Astrocyte (in vitro differentiated cells and primary cell): ENCODE measurements around the gene ATG2B. TPM values are rescaled to one million over a fixed set of nuclear protein-coding genes. Genes with fewer than 3 reads are reported as not detected.

Experiments used
- DNase-seq: peaks from one replicate; pipeline ENCODE4 v3.0.0-alpha.2; 2010; ENCODE audit warnings: low read depth
- FAIRE-seq: peaks from 2 replicates; lab custom pipeline; 2011; peaks lifted over from hg19 to GRCh38; lab: Jason Lieb, UNC
- H2AFZ ChIP-seq: 2 replicates; pipeline ENCODE4 v1.6.0; 2012; ENCODE audit warnings: low read depth, low read length, inconsistent platforms
- H3K27ac ChIP-seq: 2 replicates; pipeline ENCODE4 v1.5.1; 2011; ENCODE audit warnings: low read depth, low read length, inconsistent platforms
- H3K27me3 ChIP-seq: 2 replicates; pipeline ENCODE4 v1.6.0; 2011; ENCODE audit warnings: low read length, inconsistent platforms; ENCODE audit not compliant: insufficient read depth
- H3K36me3 ChIP-seq: 2 replicates; pipeline ENCODE4 v1.5.1; 2011; ENCODE audit warnings: low read length, inconsistent platforms; ENCODE audit not compliant: insufficient read depth
- H3K4me1 ChIP-seq: 2 replicates; pipeline ENCODE4 v1.5.1; 2011; ENCODE audit warnings: low read length, inconsistent platforms; ENCODE audit not compliant: insufficient read depth
- H3K4me2 ChIP-seq: 2 replicates; pipeline ENCODE4 v1.6.0; 2012; ENCODE audit warnings: low read length, inconsistent platforms
- H3K4me3 ChIP-seq: 2 replicates; pipeline ENCODE4 v1.5.1; 2011; ENCODE audit warnings: low read depth, mild to moderate bottlenecking, low read length, inconsistent platforms; ENCODE audit not compliant: insufficient read depth
- H3K79me2 ChIP-seq: 2 replicates; pipeline ENCODE4 v1.6.0; 2012; ENCODE audit warnings: mild to moderate bottlenecking, low read length, inconsistent platforms; ENCODE audit not compliant: insufficient read depth
- H3K9ac ChIP-seq: 2 replicates; pipeline ENCODE4 v1.6.0; 2012; ENCODE audit warnings: mild to moderate bottlenecking, low read length, inconsistent platforms
- H3K9me3 ChIP-seq: 2 replicates; pipeline ENCODE4 v1.5.1; 2012; ENCODE audit warnings: low read depth, mild to moderate bottlenecking, low read length, inconsistent platforms; ENCODE audit not compliant: insufficient read depth
- H4K20me1 ChIP-seq: 2 replicates; pipeline ENCODE4 v1.6.0; 2012; ENCODE audit warnings: low read length, inconsistent platforms; ENCODE audit not compliant: insufficient read depth
- H3K27ac Mint-ChIP-seq: one replicate; pipeline ENCODE4 v1.8.0; 2021; ENCODE audit warnings: mild to moderate bottlenecking, mixed read lengths; ENCODE audit not compliant: unreplicated experiment
- H3K27me3 Mint-ChIP-seq: one replicate; pipeline ENCODE4 v1.8.0; 2021; ENCODE audit warnings: low read depth, mixed read lengths; ENCODE audit not compliant: unreplicated experiment
- H3K36me3 Mint-ChIP-seq: one replicate; pipeline ENCODE4 v1.8.0; 2021; ENCODE audit warnings: low read depth, mixed read lengths; ENCODE audit not compliant: unreplicated experiment
- H3K4me1 Mint-ChIP-seq: one replicate; pipeline ENCODE4 v1.8.0; 2021; ENCODE audit warnings: low read depth, mixed read lengths; ENCODE audit not compliant: unreplicated experiment
- H3K4me3 Mint-ChIP-seq: one replicate; pipeline ENCODE4 v1.8.0; 2021; ENCODE audit warnings: mild to moderate bottlenecking, moderate library complexity, mixed read lengths; ENCODE audit not compliant: unreplicated experiment
- H3K9me3 Mint-ChIP-seq: one replicate; pipeline ENCODE4 v1.8.0; 2021; ENCODE audit warnings: mild to moderate bottlenecking, mixed read lengths; ENCODE audit not compliant: unreplicated experiment
- CTCF ChIP-seq: IDR thresholded peaks from 2 replicates; pipeline ENCODE4 v1.5.1; 2011; ENCODE audit warnings: low read depth, mild to moderate bottlenecking, inconsistent platforms, low read length, moderate library complexity; ENCODE audit not compliant: insufficient read depth
- EZH2 ChIP-seq: IDR thresholded peaks from 2 replicates; pipeline ENCODE4 v1.6.1; 2012; ENCODE audit warnings: mild to moderate bottlenecking, low read length, inconsistent platforms; ENCODE audit not compliant: insufficient read depth
- total RNA-seq: library from RNA; stranded (reverse); gene quantifications from 2 replicates; pipeline ENCODE4 v1.2.1, GENCODE V29; 2021

ATG2B gene
- total RNA-seq, 1 donor from 2014 or later: 14.2 TPM

GRCh38 chr14:96370528-96370927 is 7.4 kb upstream of the ATG2B start:
- peaks cover 42% of the 10 kb centered on the region for H4K20me1 ChIP-seq
- H3K4me3 Mint-ChIP-seq: no peak overlapping the region
- no peak overlapping the region for H3K9ac ChIP-seq
- H3K27me3 Mint-ChIP-seq: no peaks in the 10 kb centered on the region
- H3K4me2 ChIP-seq: no peak overlapping the region
- H3K27ac Mint-ChIP-seq: no peak overlapping the region
- no peak overlapping the region for H2AFZ ChIP-seq
- H3K4me1 ChIP-seq: no peaks in the 10 kb centered on the region
- no peak overlapping the region for H3K27ac ChIP-seq
- FAIRE-seq: no peak
- H3K36me3 Mint-ChIP-seq: peaks cover 11% of the 10 kb centered on the region
- H3K4me1 Mint-ChIP-seq: no peaks in the 10 kb centered on the region
- no peaks in the 10 kb centered on the region for H3K27me3 ChIP-seq
- TF ChIP-seq EZH2 (no peak), CTCF (no peak)
- no peak for DNase-seq
- no peaks in the 10 kb centered on the region for H3K36me3 ChIP-seq
- peaks cover 68% of the 10 kb centered on the region for H3K79me2 ChIP-seq
- no peaks in the 10 kb centered on the region for H3K9me3 Mint-ChIP-seq
- H3K9me3 ChIP-seq: no peaks in the 10 kb centered on the region
- H3K4me3 ChIP-seq: no peak overlapping the region

- peaks cover 81% of the 10 kb centered on the region for H3K79me2 ChIP-seq
- Mint-ChIP-seq H3K4me3 (no peak overlapping the region), H3K27me3 (no peaks in the 10 kb centered on the region), H3K36me3 (peaks cover 12% of the 10 kb centered on the region), H3K27ac (no peak overlapping the region), H3K9me3 (no peaks in the 10 kb centered on the region), H3K4me1 (peaks cover 8% of the 10 kb centered on the region)
- H2AFZ ChIP-seq: no peak overlapping the region
- H3K27me3 ChIP-seq: no peaks in the 10 kb centered on the region
- H3K36me3 ChIP-seq: no peaks in the 10 kb centered on the region
- no peak for DNase-seq
- peaks cover 5% of the 10 kb centered on the region for H3K4me1 ChIP-seq
- TF ChIP-seq CTCF (no peak), EZH2 (no peak)
- no peak overlapping the region for H3K4me2 ChIP-seq
- H3K4me3 ChIP-seq: no peak overlapping the region
- FAIRE-seq: no peak
- no peak overlapping the region for H3K27ac ChIP-seq
- H3K9ac ChIP-seq: no peak overlapping the region
- H3K9me3 ChIP-seq: no peaks in the 10 kb centered on the region
- H4K20me1 ChIP-seq: peaks cover 53% of the 10 kb centered on the region
Observed at GRCh38 chr14:96368534-96368933, 5.4 kb upstream of the ATG2B start.

- Mint-ChIP-seq H3K4me3 (peak overlapping the region; percentile 95), H3K27me3 (no peaks in the 10 kb centered on the region), H3K9me3 (no peaks in the 10 kb centered on the region), H3K27ac (no peak overlapping the region), H3K36me3 (peaks cover 12% of the 10 kb centered on the region), H3K4me1 (peaks cover 14% of the 10 kb centered on the region)
- FAIRE-seq (no peak), DNase-seq (no peak)
- H3K79me2 ChIP-seq: peaks cover 90% of the 10 kb centered on the region
- peaks cover 15% of the 10 kb centered on the region for H3K4me1 ChIP-seq
- peak overlapping the region; percentile 99 for H3K4me2 ChIP-seq
- H3K27ac ChIP-seq: no peak overlapping the region
- H3K9me3 ChIP-seq: no peaks in the 10 kb centered on the region
- TF ChIP-seq EZH2 (no peak), CTCF (no peak)
- H3K36me3 ChIP-seq: no peaks in the 10 kb centered on the region
- H3K4me3 ChIP-seq: no peak overlapping the region
- no peak overlapping the region for H3K9ac ChIP-seq
- no peaks in the 10 kb centered on the region for H3K27me3 ChIP-seq
- H2AFZ ChIP-seq: no peak overlapping the region
- peaks cover 59% of the 10 kb centered on the region for H4K20me1 ChIP-seq
Observed at GRCh38 chr14:96364962-96365361, 1.8 kb upstream of the ATG2B start.
